OCI-LY3 (cell line): ENCODE results near the gene NLRC3.

Experiments used
- EZH2phosphoT487 ChIP-seq: fragments of 200-600 bp; shearing (Covaris generic); IDR thresholded peaks from 2 replicates; pipeline ENCODE4 v1.6.1; 2018; ENCODE audit warnings: antibody characterized with exemption, mixed run types, low read depth
- TF ChIP-seq, protein P1 (sequence below): fragments of 200-600, 300-600 bp; sonication (generic); IDR thresholded peaks from 2 replicates; pipeline ENCODE4 v1.5.1; 2014; ENCODE audit warnings: antibody characterized with exemption, low read length, low read depth

DNA sequence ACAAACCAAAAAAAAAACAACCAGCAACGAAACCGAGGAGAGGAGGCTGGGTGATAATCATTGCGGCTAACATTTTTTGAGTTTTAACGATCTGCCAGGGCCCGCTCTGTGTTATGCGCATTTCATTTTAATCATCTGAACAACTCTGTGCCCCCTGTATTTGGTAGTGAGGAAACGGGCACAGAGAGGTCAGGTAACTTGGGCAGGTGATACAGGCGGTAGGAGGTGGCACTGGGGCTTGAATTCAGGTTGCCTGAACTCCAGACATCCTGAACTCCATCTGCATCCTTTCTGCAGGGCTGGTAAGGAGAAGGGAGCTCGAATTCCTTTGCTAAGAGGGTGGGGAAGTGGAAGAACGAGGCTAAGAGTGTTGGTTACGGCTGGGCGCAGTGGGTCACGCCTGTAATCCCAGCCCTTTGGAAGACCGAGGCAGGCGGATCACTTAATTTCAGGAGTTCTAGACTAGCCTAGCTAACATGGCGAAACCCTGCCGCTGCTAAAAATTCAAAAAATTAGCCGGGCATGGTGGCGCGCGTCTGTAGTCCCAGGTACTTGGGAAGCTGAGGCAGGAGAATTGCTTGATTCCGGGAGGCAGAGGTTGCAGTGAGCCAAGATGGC is 75.3 kb downstream of the NLRC3 start:
- TF ChIP-seq, protein P1, sequence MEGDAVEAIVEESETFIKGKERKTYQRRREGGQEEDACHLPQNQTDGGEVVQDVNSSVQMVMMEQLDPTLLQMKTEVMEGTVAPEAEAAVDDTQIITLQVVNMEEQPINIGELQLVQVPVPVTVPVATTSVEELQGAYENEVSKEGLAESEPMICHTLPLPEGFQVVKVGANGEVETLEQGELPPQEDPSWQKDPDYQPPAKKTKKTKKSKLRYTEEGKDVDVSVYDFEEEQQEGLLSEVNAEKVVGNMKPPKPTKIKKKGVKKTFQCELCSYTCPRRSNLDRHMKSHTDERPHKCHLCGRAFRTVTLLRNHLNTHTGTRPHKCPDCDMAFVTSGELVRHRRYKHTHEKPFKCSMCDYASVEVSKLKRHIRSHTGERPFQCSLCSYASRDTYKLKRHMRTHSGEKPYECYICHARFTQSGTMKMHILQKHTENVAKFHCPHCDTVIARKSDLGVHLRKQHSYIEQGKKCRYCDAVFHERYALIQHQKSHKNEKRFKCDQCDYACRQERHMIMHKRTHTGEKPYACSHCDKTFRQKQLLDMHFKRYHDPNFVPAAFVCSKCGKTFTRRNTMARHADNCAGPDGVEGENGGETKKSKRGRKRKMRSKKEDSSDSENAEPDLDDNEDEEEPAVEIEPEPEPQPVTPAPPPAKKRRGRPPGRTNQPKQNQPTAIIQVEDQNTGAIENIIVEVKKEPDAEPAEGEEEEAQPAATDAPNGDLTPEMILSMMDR, result no peak
- no peak for TF ChIP-seq EZH2phosphoT487
